HFFc6 (cell line): ENCODE results near the gene ATP6V0A4. TPM values are rescaled to one million over a fixed set of nuclear protein-coding genes. Genes with fewer than 3 reads are reported as not detected.

Source experiments
- DNase-seq: peaks from one replicate; pipeline ENCODE4 v3.0.0-alpha.2; 2018
- H3K27ac Mint-ChIP-seq: 2 replicates; pipeline ENCODE4 v1.8.0; 2020; ENCODE audit warnings: mild to moderate bottlenecking, mixed read lengths
- H3K27me3 Mint-ChIP-seq: 2 replicates; pipeline ENCODE4 v1.8.0; 2021; ENCODE audit warnings: mild to moderate bottlenecking, moderate library complexity, mixed read lengths; ENCODE audit not compliant: insufficient read depth
- H3K36me3 Mint-ChIP-seq: 2 replicates; pipeline ENCODE4 v1.8.0; 2021; ENCODE audit warnings: low read depth, mixed read lengths
- H3K4me1 Mint-ChIP-seq: 2 replicates; pipeline ENCODE4 v1.8.0; 2020; ENCODE audit warnings: low read depth, mixed read lengths
- H3K4me3 Mint-ChIP-seq: 2 replicates; pipeline ENCODE4 v1.8.0; 2020; ENCODE audit warnings: mild to moderate bottlenecking, moderate library complexity, mixed read lengths
- H3K9me3 Mint-ChIP-seq: 2 replicates; pipeline ENCODE4 v1.8.0; 2020; ENCODE audit warnings: mild to moderate bottlenecking, mixed read lengths
- CTCF ChIP-seq: fragments of 200-600 bp; sonication (generic); IDR thresholded peaks from 2 replicates; pipeline ENCODE4 v1.5.0; 2021; ENCODE audit warnings: antibody characterized with exemption, mild to moderate bottlenecking
- total RNA-seq, 6 experiments: library from RNA; stranded (reverse); fragmentation: NEBNext Ultra II Directional; extraction: Animal tissue kit (Norgen Biotek cat#: 25700); gene quantifications; 2 replicates in 1 of 6; 3 replicates in 5 of 6; pipeline ENCODE4 v1.2.3, GENCODE V29; 2021

ATP6V0A4 gene
- total RNA-seq, 6 experiments from 2014 or later = 0.35 to 1.1 (median 0.60) TPM

GRCh38 chr7:138773817-138774216 lies 24.2 kb downstream of the ATP6V0A4 start:
- H3K4me1 Mint-ChIP-seq = no peaks in the 10 kb centered on the region
- H3K4me3 Mint-ChIP-seq = no peak overlapping the region
- H3K27ac Mint-ChIP-seq = no peak overlapping the region
- 0 out of 2 replicates have a peak, but pooled peaks cover 3% of the 10 kb centered on the region for H3K36me3 Mint-ChIP-seq
- no peak for TF ChIP-seq CTCF
- H3K27me3 Mint-ChIP-seq = peaks cover 11% of the 10 kb centered on the region
- H3K9me3 Mint-ChIP-seq = no peaks in the 10 kb centered on the region
- DNase-seq = no peak

- Mint-ChIP-seq H3K9me3 (no peaks in the 10 kb centered on the region), H3K4me3 (no peak overlapping the region), H3K36me3 (0 out of 2 replicates have a peak, but pooled peaks cover 3% of the 10 kb centered on the region), H3K27me3 (peaks cover 10% of the 10 kb centered on the region), H3K4me1 (no peaks in the 10 kb centered on the region), H3K27ac (no peak overlapping the region)
- TF ChIP-seq CTCF = no peak
- DNase-seq = no peak
Observed at GRCh38 chr7:138773176-138773575, 24.8 kb downstream of the ATP6V0A4 start.

GRCh38 chr7:138770904-138771303 lies 27.1 kb downstream of the ATP6V0A4 start:
- H3K9me3 Mint-ChIP-seq = no peaks in the 10 kb centered on the region

GRCh38 chr7:138768241-138768640 lies 29.8 kb downstream of the ATP6V0A4 start:
- H3K36me3 Mint-ChIP-seq = no peaks in the 10 kb centered on the region
- TF ChIP-seq CTCF = no peak
- H3K27ac Mint-ChIP-seq = no peak overlapping the region
- H3K9me3 Mint-ChIP-seq = no peaks in the 10 kb centered on the region
- no peak overlapping the region for H3K4me3 Mint-ChIP-seq
- H3K27me3 Mint-ChIP-seq = peaks cover 7% of the 10 kb centered on the region
- no peak for DNase-seq
- H3K4me1 Mint-ChIP-seq = no peaks in the 10 kb centered on the region

More at GRCh38 chr7:138770904-138771303, 27.1 kb downstream of the ATP6V0A4 start:
- H3K4me3 Mint-ChIP-seq = no peak overlapping the region
- H3K27me3 Mint-ChIP-seq = peaks cover 8% of the 10 kb centered on the region
- no peak for TF ChIP-seq CTCF
- H3K36me3 Mint-ChIP-seq = 0 out of 2 replicates have a peak, but pooled peaks cover 3% of the 10 kb centered on the region
- H3K27ac Mint-ChIP-seq = no peak overlapping the region
- DNase-seq = no peak
- H3K4me1 Mint-ChIP-seq = no peaks in the 10 kb centered on the region

GRCh38 chr7:138756591-138757242 lies 41.3 kb downstream of the ATP6V0A4 start:
- no peak for DNase-seq
- no peaks in the 10 kb centered on the region for H3K9me3 Mint-ChIP-seq
- H3K27ac Mint-ChIP-seq = no peak overlapping the region
- H3K36me3 Mint-ChIP-seq = no peaks in the 10 kb centered on the region
- H3K4me3 Mint-ChIP-seq = no peak overlapping the region
- H3K4me1 Mint-ChIP-seq = peaks cover 22% of the 10 kb centered on the region
- peaks cover 6% of the 10 kb centered on the region for H3K27me3 Mint-ChIP-seq
- TF ChIP-seq CTCF = no peak
